Vagina (tissue), 2 donors: ENCODE measurements around the gene AGBL1. TPM values are rescaled to one million over a fixed set of nuclear protein-coding genes. Genes with fewer than 3 reads are reported as not detected.

Experiments
- DNase-seq, 2 donors: peaks; one replicate each; pipeline ENCODE4 v3.0.0-alpha.2; 2017; ENCODE audit errors: extremely low spot score in 2 of 2
- H3K27ac ChIP-seq: fragments of 200-600 bp; sonication (generic); one replicate; pipeline ENCODE4 v1.5.1; 2019
- H3K27me3 ChIP-seq: fragments of 200-600 bp; sonication (generic); one replicate; pipeline ENCODE4 v1.5.1; 2019
- H3K36me3 ChIP-seq, 2 donors: fragments of 200-600 bp; sonication (generic); one replicate each; pipeline ENCODE4 v1.5.1; 2017 to 2019
- H3K4me1 ChIP-seq: fragments of 200-600 bp; sonication (generic); one replicate; pipeline ENCODE4 v1.5.1; 2019
- H3K4me3 ChIP-seq, 2 donors: fragments of 200-600 bp; sonication (generic); 1 replicate in 1 of 2; 2 replicates in 1 of 2; pipeline ENCODE4 v1.5.1; 2016 to 2019
- H3K9me3 ChIP-seq: fragments of 200-600 bp; sonication (generic); one replicate; pipeline ENCODE4 v1.5.1; 2019
- POLR2A ChIP-seq, 2 donors: fragments of 450-650 bp; IDR thresholded peaks; one replicate each; pipeline ENCODE4 v1.6.1; 2017; ENCODE audit warnings: antibody characterized with exemption in 2 of 2, mild to moderate bottlenecking in 2 of 2, moderate library complexity in 2 of 2
- POLR2AphosphoS5 ChIP-seq, 2 donors: sonication (generic); formaldehyde crosslinking; IDR thresholded peaks; one replicate each; pipeline ENCODE4 v1.9.0; 2017; ENCODE audit warnings: antibody characterized with exemption in 2 of 2, mild to moderate bottlenecking in 2 of 2, low read depth in 1 of 2; ENCODE audit not compliant: insufficient read depth in 1 of 2
- intact Hi-C: fragments of 100-400 bp; cut with DNase I; formaldehyde crosslinking; loops from one replicate; pipeline ENCODE4 v1.15.1; 2023
- total RNA-seq: library from RNA; depleted of rRNA; stranded (reverse); fragments of >200 nt; gene quantifications from one replicate; pipeline ENCODE4 v1.2.3, GENCODE V29; 2016
- TF ChIP-seq, protein P1 (sequence below), 3 experiments: fragments of 450-650 bp in 2 of 3; fragments of 200-600 bp in 1 of 3; sonication (generic) in 1 of 3; IDR thresholded peaks; one replicate each; pipeline ENCODE4 v1.5.1; 2017 to 2019; ENCODE audit warnings: antibody characterized with exemption in 3 of 3, mild to moderate bottlenecking in 2 of 3, moderate library complexity in 2 of 3

AGBL1 gene
- total RNA-seq, 1 donor from 2014 or later = not detected

DNA sequence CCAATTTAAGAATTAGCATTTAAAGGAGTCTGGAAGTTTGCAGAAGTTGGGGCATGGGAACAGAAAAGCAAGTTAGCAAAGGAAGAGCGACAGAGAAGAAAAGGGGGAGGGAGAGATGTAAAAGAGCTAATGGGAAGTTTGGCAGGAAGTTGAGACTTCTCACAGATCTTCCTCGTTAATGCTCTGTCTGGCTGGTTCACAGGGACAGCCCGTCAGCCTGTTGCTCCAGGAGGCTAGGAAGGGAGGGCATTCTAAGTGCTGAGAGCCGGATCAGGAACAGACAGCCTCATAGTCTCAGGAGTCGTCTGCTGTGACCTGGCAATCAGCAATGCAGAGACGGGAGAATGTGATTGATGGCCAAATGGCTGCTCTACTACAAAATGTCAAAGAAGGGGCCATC, 150.3 kb downstream of the AGBL1 start:
- no peaks in the 10 kb centered on the region for H3K27me3 ChIP-seq
- TF ChIP-seq POLR2A (IDR thresholded peaks at IDR 0.05) (no peak), POLR2AphosphoS5 (IDR thresholded peaks at IDR 0.05; ENCODE audit: insufficient read depth in 1 of 2, low read depth in 1 of 2) (no peak)
- TF ChIP-seq, protein P1, sequence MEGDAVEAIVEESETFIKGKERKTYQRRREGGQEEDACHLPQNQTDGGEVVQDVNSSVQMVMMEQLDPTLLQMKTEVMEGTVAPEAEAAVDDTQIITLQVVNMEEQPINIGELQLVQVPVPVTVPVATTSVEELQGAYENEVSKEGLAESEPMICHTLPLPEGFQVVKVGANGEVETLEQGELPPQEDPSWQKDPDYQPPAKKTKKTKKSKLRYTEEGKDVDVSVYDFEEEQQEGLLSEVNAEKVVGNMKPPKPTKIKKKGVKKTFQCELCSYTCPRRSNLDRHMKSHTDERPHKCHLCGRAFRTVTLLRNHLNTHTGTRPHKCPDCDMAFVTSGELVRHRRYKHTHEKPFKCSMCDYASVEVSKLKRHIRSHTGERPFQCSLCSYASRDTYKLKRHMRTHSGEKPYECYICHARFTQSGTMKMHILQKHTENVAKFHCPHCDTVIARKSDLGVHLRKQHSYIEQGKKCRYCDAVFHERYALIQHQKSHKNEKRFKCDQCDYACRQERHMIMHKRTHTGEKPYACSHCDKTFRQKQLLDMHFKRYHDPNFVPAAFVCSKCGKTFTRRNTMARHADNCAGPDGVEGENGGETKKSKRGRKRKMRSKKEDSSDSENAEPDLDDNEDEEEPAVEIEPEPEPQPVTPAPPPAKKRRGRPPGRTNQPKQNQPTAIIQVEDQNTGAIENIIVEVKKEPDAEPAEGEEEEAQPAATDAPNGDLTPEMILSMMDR (IDR thresholded peaks at IDR 0.05) = no peak
- no peak for DNase-seq
- no peak overlapping the region for H3K4me3 ChIP-seq
- H3K27ac ChIP-seq = no peak overlapping the region
- intact Hi-C loops = loop anchor here (1.0 kb wide), 1 partner anchor 23 kb away; no protein-coding TSS in a partner anchor
- H3K4me1 ChIP-seq = no peaks in the 10 kb centered on the region
- no peaks in the 10 kb centered on the region for H3K9me3 ChIP-seq
- H3K36me3 ChIP-seq = no peaks in the 10 kb centered on the region

DNA sequence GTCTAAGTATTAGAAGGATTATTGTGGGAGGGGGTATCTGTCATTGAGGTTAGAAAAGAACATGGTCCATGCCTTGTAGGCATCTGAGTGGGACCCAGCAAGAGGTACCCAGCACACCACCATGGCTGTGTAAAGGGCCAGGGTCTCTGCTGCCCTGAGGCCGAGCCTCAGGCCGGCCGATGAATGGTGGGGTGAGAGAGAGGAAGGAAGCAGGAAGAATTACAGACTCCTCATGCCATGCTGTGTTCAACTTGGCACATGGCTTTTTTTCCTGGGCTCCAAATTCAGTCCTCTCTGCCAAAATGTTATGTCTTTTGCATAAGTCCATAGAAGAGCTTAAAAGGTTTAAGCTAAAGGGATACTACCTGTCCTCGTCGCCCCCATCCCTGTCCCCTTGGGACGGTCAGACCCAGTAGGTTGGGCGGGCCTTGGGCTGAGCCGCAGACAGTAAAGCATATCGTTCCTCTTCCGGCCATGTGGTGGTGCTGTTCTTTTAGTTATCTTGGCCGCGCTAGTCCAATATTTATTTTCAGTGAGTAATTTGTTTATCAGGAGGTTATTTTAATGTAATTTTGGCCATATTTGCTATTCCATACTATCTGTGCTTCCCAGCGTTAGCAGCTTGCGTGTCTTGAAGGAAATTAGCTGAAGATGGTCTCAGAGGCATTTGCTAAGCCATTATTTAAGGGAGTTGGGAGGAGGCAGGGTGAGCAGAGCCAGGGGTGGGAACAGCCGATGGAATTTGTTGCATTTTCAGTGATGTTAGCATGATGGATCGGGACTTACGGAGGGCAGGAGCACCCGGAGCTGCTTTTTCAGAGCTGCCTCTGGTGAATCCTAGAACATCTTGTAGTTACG, 152.4 kb downstream of the AGBL1 start:
- H3K4me3 ChIP-seq = no peak overlapping the region
- intact Hi-C loops = no loop called here

DNA sequence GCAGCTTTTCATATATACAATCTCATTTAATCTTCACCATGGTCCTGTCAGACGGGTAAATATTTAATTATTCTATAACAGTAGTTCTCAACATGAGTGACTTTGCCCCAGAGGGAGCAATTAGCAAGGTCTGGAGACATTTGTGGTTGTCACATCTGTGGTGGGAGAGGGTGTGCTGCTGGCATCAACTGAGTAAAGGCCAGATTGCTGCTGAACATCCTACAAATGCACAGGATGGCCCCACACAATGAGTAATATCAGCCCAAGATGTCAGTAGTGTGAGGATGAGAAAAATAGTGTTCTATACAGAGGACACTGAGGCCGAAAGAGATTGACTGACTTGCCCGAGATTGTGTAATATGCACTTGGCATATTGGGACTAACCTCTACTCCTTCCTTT, 156.0 kb downstream of the AGBL1 start:
- no peak for DNase-seq
- intact Hi-C loops = no loop called here
- Histone ChIP-seq H3K4me1 (no peaks in the 10 kb centered on the region), H3K36me3 (no peaks in the 10 kb centered on the region), H3K27me3 (no peaks in the 10 kb centered on the region), H3K27ac (no peak overlapping the region), H3K9me3 (no peaks in the 10 kb centered on the region), H3K4me3 (no peak overlapping the region)
- TF ChIP-seq, protein P1 (IDR thresholded peaks at IDR 0.05) = no peak
- TF ChIP-seq POLR2AphosphoS5 (IDR thresholded peaks at IDR 0.05; ENCODE audit: insufficient read depth in 1 of 2, low read depth in 1 of 2) (no peak), POLR2A (IDR thresholded peaks at IDR 0.05) (no peak)

More for the DNA sequence above, 152.4 kb downstream of the AGBL1 start:
- H3K36me3 ChIP-seq = no peaks in the 10 kb centered on the region
- no peaks in the 10 kb centered on the region for H3K4me1 ChIP-seq
- no peaks in the 10 kb centered on the region for H3K9me3 ChIP-seq
- no peak for DNase-seq
- H3K27me3 ChIP-seq = no peaks in the 10 kb centered on the region
- TF ChIP-seq, protein P1 (IDR thresholded peaks at IDR 0.05) = peak; percentile 23 to 35 (median 24)
- TF ChIP-seq POLR2AphosphoS5 (IDR thresholded peaks at IDR 0.05; ENCODE audit: insufficient read depth in 1 of 2, low read depth in 1 of 2) (no peak), POLR2A (IDR thresholded peaks at IDR 0.05) (no peak)
- H3K27ac ChIP-seq = no peak overlapping the region

DNA sequence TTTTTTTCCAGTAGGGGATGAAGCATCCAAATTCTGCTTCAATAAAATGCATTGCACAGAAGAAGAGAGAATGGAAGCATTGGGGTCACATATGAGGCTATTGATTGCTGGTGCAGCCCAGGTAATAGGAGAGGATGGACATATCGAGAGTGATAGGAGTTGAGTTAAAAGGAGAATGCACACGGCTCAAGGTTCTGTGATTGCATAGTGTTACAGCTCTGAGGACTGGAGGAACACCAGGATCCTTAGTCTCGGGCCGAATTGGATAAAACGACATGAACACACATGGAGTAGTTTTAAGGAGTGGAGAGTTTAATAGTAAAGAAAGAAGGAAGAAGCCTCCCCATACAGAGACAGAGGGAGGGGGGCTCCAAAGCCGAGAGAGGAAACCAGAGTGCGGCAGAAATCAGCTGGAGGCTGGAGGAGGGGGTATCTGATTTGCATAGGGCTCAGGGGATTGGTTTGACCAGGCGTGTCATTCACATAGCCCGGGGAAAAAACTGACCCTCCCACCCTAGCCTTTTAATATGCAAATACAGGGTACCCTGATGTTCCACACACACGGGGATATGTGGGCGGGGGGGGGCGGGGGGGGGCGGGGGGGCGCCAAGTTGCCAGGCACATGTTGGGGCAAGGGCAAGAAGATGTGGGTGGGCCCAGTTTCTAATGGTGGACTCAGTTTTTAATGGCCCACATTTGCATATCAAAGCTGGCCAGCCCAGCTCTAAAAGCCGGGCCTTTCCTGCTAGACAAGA, 156.9 kb downstream of the AGBL1 start:
- H3K4me3 ChIP-seq = no peak overlapping the region
- no peaks in the 10 kb centered on the region for H3K9me3 ChIP-seq
- H3K27me3 ChIP-seq = no peaks in the 10 kb centered on the region
- no peaks in the 10 kb centered on the region for H3K4me1 ChIP-seq
- H3K36me3 ChIP-seq = no peaks in the 10 kb centered on the region
- intact Hi-C loops = no loop called here
- no peak overlapping the region for H3K27ac ChIP-seq
- TF ChIP-seq, protein P1 (IDR thresholded peaks at IDR 0.05) = no peak
- TF ChIP-seq POLR2AphosphoS5 (IDR thresholded peaks at IDR 0.05; ENCODE audit: insufficient read depth in 1 of 2, low read depth in 1 of 2) (no peak), POLR2A (IDR thresholded peaks at IDR 0.05) (no peak)
- DNase-seq = no peak
